Amniotic stem cell (primary cell): ENCODE measurements around the gene C19orf73.
A peak's percentile ranks its signal among the peaks of the same experiment; 100 is the strongest.

Experiments used
- DNase-seq: peaks from one replicate; lab custom pipeline; 2025; lab: John Stamatoyannopoulos, UW

C19orf73 gene, protein sequence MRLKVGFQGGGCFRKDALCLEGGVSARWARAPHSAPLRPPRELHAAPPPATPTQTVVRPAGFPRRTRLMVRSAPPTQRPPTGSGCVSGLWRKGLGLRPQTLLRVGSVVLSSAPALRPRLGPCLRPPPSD

DNA sequence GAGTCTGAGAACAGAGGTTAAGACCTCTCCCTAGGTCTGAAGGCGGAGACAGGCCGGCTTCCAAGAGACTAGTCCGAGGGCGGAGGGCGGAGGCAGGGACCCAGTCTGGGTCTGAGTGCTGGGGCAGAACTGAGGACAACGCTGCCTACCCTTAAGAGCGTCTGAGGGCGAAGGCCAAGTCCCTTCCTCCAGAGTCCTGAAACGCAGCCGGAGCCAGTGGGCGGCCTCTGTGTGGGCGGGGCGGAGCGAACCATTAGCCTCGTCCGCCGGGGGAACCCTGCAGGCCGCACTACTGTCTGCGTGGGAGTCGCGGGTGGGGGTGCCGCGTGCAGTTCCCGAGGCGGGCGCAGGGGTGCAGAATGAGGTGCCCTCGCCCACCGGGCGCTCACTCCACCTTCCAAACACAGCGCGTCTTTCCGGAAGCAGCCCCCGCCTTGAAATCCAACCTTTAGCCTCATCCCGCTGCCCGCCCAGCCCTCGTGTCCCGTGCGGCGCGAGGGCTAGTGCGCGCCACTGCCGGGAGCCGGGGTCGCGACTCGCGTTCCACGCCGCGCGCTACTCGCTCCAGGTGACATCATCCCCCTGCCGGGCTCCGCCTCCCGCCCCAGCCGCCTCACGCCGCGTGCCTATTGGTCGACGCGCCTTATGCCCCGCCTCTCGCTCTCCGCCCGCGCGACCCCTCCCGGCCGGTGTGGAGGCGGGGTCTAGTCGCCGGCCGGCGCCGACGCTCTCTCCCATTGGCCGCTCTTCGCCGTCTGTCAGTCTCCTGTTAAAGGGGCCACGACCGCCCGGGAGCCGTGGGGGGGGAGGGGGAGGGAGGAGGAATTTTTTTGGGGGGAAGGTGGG is at the start of gene C19orf73:
Gene C19orf73 (minus strand): TSS at position 579 of the 846 bp plus-strand sequence. CDS start 121 bp downstream, at position 458.
- peak; percentile 91 for DNase-seq

DNA sequence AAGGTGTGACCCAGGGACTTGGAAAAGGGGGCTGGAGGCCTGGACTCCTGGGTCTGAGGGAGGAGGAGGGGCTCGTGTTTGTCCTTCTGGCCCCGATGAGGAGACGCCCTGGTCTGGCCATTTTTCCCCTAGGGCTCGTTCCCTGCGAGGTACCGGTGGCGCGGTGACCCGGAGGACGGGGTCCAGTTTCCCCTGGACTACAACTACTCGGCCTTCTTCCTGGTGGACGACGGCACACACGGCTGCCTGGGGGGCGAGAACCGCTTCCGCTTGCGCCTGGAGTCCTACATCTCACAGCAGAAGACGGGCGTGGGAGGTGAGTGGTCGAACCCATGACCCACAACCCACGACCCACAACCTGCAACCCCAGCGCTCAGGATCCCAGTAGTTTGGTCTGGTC is 49.5 kb upstream of the C19orf73 start:
- no peak for DNase-seq

DNA sequence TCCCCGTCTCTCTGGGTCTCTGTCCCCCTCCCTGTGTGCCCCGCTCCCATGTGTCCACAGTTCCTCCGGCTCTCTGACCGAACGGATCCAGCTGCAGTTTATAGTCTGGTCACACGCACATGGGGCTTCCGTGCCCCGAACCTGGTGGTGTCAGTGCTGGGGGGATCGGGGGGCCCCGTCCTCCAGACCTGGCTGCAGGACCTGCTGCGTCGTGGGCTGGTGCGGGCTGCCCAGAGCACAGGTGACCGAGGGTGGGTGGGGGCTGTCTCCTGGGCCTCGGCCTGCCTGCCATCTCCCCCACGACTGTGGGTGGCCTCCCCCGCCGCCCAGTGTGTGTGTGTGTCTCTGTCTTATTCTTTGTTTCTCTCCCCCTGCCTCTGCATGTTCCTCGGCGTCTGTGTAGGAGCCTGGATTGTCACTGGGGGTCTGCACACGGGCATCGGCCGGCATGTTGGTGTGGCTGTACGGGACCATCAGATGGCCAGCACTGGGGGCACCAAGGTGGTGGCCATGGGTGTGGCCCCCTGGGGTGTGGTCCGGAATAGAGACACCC is 49.0 kb upstream of the C19orf73 start:
- no peak for DNase-seq

DNA sequence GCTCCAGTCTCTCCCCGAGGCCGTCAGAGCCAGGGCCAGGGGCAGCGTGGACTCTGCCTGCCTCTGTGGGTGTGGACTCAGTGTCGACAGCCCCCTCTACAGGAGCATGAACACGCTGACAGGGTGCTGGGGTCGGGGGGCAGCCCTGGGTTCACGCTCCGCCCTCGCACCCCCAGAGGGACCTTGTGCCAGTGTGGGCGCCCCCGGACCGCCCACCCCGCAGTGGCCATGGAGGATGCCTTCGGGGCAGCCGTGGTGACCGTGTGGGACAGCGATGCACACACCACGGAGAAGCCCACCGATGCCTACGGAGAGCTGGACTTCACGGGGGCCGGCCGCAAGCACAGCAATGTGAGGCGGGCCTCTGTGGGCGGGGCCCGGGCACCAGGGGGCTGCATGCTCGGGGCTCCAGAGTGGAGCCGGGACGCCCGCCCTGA is 46.9 kb upstream of the C19orf73 start:
- no peak for DNase-seq

DNA sequence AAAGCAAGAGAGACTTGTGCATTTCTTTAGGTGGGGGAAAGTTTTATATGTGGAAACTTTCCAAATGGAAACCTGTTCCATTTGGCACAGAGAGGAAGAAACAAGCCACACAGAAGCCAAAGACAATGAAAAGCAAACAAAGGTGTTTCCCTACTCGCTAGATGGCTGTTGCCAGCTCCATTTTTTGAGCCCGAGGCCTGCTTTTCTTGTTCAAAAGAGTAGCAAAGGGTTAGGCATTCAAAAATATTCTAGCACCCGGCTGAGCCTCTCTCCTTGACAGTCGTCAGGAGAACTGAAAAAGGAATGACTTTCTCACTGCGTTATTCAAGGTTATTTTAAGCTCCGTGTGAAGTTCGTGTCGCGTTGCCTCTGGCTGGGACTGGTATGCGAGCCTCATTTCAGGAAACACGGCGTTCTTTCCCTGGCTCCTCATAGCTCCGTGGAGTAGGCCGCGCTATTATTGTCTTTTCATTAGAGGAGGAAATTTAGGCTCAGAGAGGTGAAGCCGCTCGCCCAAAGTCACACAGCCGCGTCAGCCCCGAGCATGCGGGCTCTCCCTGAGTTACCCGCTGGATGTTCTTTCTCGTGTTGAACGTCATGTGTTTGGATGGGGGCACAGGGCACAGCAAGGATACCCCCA is 46.3 kb upstream of the C19orf73 start:
- DNase-seq = no peak

DNA sequence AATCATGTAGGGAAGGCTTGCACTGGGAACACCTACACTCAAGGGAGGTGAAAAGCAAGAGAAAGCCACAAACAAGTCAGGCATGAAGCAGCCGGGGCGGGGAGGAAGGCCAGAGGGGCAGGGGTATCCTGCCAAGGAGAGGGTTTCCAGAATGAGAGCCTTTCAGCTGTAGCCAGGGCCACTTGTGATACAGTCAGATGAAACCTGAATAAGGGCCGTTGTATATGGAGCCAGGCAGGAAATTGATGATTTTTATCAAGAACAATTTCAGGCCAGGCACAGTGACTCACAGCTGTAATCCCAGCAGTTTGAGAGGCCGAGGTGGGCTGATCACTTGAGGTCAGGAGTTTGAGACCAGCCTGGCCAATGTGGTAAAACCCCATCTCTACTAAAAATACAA is 43.0 kb upstream of the C19orf73 start:
- DNase-seq = no peak

DNA sequence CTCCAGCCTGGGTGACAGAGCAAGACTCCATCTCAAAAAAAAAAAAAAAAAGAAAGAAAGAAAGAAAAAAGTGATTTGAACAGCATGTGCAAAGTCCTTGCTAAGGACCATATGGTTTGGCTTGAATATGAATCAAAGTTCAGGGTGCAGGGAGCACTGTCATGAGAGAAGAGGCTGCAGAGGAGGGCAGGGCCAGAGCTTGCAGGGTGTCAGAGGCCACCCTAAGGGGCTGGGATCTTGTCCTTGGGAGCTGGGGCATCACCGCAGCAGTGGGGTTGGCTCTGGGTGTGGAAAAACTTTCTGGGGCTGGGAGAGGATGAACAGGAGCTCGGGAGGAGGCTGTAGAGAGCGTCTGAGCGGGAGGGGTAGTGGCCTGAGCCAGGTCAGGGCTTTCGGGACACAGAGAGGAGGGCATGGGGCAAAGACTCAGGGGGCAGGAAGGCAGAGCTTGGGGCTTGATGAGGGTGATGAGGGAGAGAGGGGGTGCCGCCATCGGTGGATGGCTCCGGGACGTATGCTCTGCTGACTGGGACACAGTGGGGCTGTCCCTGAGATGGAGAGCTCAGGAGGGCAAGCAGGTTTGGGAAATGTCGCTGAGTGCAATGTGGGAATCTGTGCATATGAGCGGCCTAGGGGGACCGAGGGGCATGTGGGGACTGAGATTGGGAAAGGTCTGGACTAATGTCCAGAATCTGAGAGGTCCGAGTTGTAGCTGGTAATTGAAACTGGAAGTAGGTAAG is 41.7 kb upstream of the C19orf73 start:
- DNase-seq = no peak

DNA sequence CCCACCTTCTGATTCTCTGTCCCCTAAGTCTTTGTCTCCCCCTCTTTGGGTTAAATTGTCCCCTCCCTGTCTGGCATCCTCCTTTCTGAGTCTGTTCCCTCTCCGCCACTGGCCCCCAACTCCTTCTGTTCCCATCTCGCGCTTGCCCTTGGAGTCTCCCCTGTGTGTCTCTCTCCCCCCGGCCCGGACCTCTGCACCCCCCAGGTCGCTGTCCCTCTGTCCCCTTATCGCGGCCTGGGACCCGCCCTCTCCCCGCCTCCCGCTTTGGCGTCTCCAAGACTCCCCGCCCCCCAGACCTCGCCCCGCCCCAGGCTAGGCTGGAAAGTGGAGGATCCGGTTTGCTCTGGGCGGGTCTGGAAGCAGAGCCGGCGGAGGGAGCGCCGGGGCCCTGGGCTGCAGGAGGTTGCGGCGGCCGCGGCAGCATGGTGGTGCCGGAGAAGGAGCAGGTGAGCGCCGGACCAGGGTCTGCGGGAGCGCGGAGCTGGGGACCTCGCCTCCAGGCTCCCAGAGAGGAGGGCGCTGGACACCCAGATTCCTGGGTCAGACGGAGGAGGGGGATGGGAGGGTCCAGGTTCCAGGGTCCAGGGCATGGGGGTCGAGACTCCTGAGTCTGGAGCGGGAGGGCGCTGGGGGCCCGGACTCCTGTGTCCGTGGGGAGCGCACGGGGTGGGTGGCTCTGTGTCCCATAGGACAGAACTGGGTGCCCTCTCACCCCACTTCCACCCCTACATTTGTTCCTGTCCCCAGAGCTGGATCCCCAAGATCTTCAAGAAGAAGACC is 38.7 kb upstream of the C19orf73 start, which contains the start of gene TRPM4:
Gene TRPM4 (plus strand): TSS at position 348 of the 780 bp plus-strand sequence. CDS start 75 bp downstream, at position 423.
- DNase-seq = peak; percentile 72

DNA sequence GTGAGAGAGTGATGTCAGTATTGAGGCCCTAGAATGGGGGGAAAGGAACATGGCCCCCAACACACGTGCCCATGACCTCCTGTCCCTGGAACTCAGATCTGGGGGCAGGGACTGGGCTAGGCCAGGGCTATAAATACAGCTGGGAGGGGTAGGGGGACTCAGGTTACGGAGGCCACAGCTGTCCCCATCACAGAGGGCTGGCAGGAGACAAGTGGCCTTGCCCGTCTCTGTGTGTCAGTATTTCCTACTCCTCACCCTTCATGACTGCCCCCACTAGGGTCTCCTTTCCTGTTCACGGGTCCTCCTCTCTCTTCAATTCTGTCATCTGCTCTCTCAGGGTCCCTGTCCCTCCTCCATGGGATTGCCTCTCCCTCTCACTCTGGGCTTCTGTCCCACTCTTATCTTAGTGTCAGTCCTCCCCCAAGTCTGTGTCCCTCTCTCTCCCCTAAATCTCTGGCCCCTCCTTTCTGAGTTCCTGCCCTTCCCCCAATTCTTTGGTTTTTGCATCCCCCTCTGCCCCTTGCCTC is 36.9 kb upstream of the C19orf73 start:
- no peak for DNase-seq

DNA sequence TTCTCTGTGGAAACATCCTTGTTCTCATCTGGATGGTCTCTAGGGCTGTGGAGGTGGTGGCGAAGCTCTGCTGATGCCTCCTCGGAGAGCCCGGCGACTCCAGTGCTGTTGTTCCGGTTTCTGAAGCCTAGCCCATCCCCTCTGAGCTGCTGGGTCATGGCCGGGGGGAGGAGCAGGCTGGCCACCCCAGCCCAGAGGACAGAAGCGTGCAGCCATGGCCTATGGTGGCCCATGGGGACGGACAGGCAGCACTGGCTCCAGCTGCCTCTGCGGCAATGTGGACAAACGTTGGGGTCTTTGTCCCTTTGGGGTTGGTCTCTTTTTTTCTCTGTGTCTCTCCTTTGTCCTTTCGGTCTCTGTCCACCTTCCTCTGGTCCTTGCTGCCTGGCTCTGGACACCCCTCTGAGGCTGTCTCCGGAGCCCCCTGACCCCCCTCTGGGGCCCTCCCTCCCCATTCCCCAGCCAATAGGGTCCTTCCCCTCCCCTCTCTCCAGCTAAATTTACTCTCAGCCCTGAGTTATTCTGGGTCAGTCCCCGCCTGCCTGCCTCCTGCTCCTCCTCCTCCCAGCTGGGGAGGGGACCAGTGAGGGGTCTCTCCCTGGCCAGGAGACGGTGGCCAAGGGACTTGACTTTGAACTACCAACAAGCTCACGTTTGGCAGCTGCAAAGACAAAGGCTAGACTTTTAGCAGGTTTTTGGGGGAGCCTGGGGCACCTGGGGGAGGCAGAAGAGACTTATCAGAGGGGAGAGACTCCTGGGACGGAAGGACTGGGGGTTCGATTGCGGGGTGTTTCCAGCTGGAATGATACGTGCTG is 36.3 kb upstream of the C19orf73 start, which contains the start of gene HRC:
Gene HRC (minus strand): TSS at position 392 of the 815 bp plus-strand sequence. CDS start 159 bp downstream, at position 233.
- no peak for DNase-seq

DNA sequence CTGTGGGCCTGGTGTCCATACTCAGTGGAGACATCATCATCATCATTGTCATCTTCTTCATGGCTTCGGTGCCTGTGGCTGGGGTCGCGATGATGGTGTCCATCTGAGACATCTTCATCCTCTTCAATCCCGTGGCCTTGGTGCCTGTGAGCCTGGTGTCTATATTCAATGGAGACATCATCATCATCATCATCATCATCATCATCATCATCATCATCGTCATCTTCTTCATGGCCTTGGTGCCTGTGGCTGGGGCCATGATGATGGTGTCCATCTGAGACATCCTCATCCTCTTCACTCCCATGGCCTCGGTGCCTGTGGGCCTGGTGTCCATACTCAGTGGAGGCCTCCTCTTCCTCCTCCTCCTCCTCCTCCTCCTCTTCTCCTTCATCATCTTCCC is 35.3 kb upstream of the C19orf73 start:
- no peak for DNase-seq

DNA sequence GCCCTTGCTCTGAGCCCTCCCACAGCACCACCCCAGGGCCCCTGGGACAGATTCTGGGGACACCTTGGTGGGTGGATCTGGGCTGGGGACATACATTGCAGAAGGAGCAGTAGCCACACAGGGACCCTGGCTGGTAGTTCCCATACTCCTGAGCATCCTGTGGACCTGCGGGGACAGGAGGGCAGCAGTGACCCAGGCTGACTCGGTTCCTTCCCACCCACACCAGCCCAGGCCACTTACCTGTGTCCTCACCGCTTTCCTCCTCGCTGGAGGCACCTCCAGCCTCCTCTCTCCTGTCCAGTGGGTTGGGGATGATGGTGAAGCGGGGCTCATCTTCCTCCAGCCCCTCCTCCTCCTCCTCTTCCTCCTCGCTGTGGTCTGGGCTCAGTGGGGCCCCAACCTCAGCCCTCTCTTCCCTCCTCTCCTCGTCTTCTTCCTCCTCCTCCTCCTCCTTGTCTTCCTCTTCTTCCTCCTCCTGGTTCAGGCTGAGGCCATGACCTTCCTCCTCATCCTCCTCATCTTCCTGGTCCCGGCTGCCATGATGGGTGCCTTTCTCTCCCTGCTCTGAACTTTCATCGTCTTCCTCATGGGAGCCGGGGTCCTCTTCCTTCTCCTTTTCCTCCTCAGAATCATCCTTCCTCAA is 34.3 kb upstream of the C19orf73 start:
- DNase-seq = no peak

DNA sequence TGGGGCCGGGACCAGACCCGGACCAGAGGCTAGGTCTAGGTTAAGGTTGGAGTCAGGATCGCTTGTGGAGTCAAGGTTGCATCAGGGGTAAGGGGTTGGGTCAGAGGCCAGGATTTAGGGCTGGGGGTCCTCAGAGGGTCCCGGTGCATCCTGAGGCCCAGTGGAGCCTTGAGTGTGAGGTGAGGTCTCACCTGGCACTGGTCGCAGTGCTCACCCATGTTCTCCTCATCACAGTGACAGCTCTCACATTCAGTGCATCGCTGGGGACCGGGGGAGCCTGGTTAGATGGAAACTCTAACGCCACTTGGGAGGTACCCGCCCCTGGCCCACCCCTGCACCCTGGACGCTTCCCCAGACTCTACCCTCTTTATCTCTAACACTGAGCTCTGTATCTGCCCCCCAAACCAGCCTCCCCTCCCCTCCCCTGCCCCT is 33.2 kb upstream of the C19orf73 start:
- DNase-seq = no peak

DNA sequence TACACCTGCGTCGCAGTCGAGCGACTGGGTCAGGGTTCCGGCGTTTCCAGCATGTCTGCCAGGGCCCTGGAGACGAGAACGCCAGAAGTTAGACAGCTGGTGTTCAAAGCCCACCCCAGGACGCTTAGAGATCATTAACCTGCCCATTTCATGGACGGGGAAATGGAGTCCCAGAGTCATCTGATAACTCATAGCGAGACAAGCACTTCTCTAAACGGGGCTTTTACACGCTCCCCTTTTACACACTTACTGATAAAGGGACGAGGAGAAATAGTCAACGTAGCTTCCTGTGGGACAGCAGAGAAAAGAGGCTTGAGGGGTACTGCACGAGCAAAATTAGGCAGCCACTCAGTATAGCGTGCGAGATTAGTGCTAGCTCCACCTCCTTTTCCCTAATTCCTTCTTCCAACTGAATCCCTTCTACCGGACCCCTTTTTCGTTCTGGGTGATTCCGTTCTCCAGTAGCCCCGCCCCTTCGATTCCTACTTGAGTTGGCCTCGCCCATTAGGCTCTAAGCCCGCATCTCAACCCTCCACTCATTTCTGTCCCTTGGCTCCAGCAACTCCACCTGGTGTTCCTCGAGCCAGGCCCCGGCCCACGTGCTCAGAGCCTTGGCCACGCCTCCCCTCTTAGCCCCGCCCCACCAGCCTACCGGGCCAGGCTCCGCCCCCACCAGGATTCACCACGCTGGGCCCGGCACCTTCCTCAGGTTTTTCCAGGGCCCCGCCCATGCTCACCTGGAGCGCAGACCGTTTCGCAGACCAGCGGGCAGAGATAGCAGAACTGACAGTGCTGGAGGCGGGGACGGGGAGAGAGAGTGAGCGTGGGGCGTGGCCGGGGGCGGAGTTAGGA is 32.5 kb upstream of the C19orf73 start:
- DNase-seq = no peak

DNA sequence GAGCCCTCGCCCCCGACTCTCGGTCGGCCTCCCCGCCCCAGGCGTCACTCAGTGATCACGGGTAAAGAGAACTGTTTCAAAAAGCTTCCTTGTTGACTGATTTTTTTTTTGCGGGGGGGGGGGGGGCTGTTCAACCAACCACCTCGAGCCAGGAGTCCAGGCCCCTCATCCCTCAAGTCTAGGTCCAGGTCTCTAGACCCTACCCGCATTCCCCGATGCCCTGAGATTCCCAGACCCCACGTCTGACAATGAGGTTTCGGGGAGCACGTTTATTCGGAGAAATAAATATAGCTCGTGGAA is 32.0 kb upstream of the C19orf73 start:
- DNase-seq = no peak

DNA sequence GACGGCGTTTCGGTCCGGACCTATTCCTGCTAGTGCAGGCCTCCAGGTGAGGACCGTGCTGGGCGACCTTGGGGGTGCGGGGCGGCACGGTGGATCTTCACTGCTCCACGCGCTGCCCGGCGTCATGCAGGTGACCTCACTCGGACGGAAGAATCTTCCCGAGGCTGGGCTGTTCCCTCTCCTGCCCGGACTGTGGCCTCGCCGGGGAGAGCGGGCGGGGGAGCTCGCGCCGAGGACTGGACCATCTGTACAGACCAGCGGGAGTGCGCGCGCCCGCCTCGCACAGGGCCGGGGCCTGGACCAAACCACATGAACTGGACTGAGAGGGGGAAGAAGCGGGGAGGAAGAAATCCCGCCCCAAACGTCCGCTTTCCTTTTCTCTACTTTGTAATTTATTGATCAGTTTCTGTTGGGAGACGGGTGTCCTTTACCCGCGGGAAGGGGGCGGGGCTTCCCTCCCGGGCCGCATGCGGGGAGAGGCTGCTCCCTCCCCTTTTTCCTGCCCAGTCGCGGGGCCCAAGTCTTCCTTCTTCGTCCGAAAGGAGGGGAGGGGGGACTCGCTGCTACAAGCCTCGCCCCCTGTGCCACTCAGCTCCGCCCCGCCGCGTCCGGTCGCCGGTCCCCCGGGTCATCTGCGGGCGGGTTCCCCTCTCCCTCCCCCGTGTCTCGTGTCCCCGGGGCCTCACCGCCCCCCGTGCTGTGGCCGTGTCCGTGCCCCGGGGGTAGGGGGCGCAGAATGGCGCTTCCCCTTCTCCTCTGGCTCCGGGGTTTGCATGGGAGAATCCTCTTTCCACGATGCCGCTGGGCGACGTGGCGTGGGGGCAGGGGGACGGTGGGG is 31.4 kb upstream of the C19orf73 start:
- DNase-seq = no peak

DNA sequence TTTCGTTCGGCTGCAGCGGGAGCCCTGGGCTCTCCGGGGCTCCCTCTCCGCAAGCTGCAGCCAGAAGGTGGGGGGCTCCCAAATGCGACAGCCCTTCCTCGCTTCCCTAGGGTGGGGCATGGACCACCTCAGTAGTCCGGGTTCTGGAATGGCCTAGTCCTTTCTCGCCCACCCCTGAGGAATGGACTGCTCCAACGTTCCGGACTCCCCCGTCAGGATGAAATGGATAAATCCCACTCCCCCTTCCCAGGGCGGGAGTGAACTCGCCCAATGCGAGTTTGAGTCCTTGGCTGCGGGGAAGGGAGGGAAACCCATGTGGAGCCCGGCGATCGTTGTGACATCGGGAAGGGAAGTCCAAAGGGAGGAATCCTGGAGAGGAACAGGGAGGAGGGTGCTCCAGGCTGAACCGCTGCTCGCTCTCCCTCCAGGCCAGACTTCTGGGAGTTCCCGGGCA is 30.7 kb upstream of the C19orf73 start:
- DNase-seq = peak; percentile 55
